Panc1 (cell line): ENCODE data around the gene VAT1L. TPM values are rescaled to one million over a fixed set of nuclear protein-coding genes. Genes with fewer than 3 reads are reported as not detected.

Experiments used
- ATAC-seq: fragments of 200-7000 bp; cut with Tn5 transposase; 2 replicates; pipeline ENCODE4 v1.9.1; 2020; ENCODE audit warnings: mild to moderate bottlenecking, moderate library complexity
- BruUV-seq: library from RNA; stranded (reverse); fragments of 400-500 nt; replicated peaks from 2 replicates; lab custom pipeline; 2021; lab: Mats Ljungman, UMichigan
- CTCF ChIA-PET: fragments of 300-600 bp; sonication (Branson Sonifier 250); formaldehyde crosslinking; loops from one replicate; lab custom pipeline; 2022; ENCODE audit warnings: antibody characterized with exemption; lab: Charles Lee
- POLR2A ChIA-PET: fragments of 300-600 bp; sonication (Branson Sonifier 250); formaldehyde crosslinking; loops from one replicate; lab custom pipeline; 2022; ENCODE audit warnings: antibody characterized with exemption; lab: Charles Lee
- DNase-seq: peaks from one replicate; pipeline ENCODE4 v3.0.0-alpha.2; 2010; ENCODE audit warnings: low read depth, low spot score
- H3K27ac ChIP-seq: 2 replicates; pipeline ENCODE4 v1.5.1; 2011; ENCODE audit warnings: mild to moderate bottlenecking, low read length, inconsistent platforms
- H3K27me3 ChIP-seq: fragments of 200-500 bp; sonication (Bioruptor generic); 2 replicates; pipeline ENCODE4 v1.6.0; 2014; ENCODE audit warnings: low read length, inconsistent platforms; ENCODE audit not compliant: control insufficient read depth, insufficient read depth
- H3K36me3 ChIP-seq: fragments of 200-500 bp; sonication (Bioruptor generic); 2 replicates; pipeline ENCODE4 v1.5.1; 2014; ENCODE audit warnings: inconsistent platforms, mild to moderate bottlenecking, low read length, moderate library complexity; ENCODE audit not compliant: control insufficient read depth, insufficient read depth
- H3K4me1 ChIP-seq: 2 replicates; pipeline ENCODE4 v1.5.1; 2011; ENCODE audit warnings: inconsistent platforms, mild to moderate bottlenecking, low read length, moderate library complexity; ENCODE audit not compliant: control insufficient read depth, insufficient read depth
- H3K4me3 ChIP-seq, 2 experiments: 2 replicates each; pipeline ENCODE4 v1.5.1; 2011 to 2012; ENCODE audit warnings: low read depth in 2 of 2, low read length in 2 of 2, mild to moderate bottlenecking in 2 of 2, inconsistent platforms in 1 of 2, moderate library complexity in 1 of 2
- H3K9me3 ChIP-seq: fragments of 200-500 bp; sonication (Bioruptor generic); 2 replicates; pipeline ENCODE4 v1.5.1; 2014; ENCODE audit warnings: low read depth, mild to moderate bottlenecking, inconsistent platforms, low read length, moderate library complexity; ENCODE audit not compliant: control insufficient read depth, insufficient read depth
- POLR2AphosphoS5 ChIP-seq: IDR thresholded peaks from 2 replicates; pipeline ENCODE4 v1.6.1; 2012; ENCODE audit warnings: mild to moderate bottlenecking, low read depth, low read length, moderate library complexity
- SIN3A ChIP-seq: IDR thresholded peaks from 2 replicates; pipeline ENCODE4 v1.6.1; 2012; ENCODE audit warnings: low read depth, mild to moderate bottlenecking, low read length, moderate library complexity, borderline replicate concordance; ENCODE audit not compliant: insufficient read depth
- TCF7L2 ChIP-seq: IDR thresholded peaks from 2 replicates; pipeline ENCODE4 v1.6.1; 2011; ENCODE audit warnings: mild to moderate bottlenecking, low read depth, low read length, inconsistent platforms
- in situ Hi-C: cut with HindIII; loops from 2 replicates; pipeline ENCODE4 v1.10.0; 2016; ENCODE audit warnings: low sequenced_read_pairs, low pct_unique_long_range_greater_than_20kb
- intact Hi-C: fragments of 100-400 bp; cut with micrococcal nuclease; formaldehyde crosslinking; loops from one replicate; pipeline ENCODE4 v1.10.0; 2022; ENCODE audit not compliant: unreplicated experiment
- total RNA-seq: library from RNA; stranded (reverse); gene quantifications from one replicate; pipeline ENCODE4 v1.2.1, GENCODE V29; 2021; ENCODE audit not compliant: unreplicated experiment
- TF ChIP-seq, protein P1 (sequence below): fragments of 450-650 bp; IDR thresholded peaks from 2 replicates; pipeline ENCODE4 v1.5.1; 2017; ENCODE audit warnings: mild to moderate bottlenecking
- TF ChIP-seq, protein P2 (sequence below), 2 experiments: IDR thresholded peaks; 2 replicates each; pipeline ENCODE4 v1.6.1; 2011 to 2012; ENCODE audit warnings: low read depth in 2 of 2, control low read depth in 1 of 2, low read length in 1 of 2, mild to moderate bottlenecking in 1 of 2, moderate library complexity in 1 of 2; ENCODE audit not compliant: insufficient read depth in 1 of 2

VAT1L gene
- total RNA-seq, 1 experiment from 2014 or later = not detected

DNA sequence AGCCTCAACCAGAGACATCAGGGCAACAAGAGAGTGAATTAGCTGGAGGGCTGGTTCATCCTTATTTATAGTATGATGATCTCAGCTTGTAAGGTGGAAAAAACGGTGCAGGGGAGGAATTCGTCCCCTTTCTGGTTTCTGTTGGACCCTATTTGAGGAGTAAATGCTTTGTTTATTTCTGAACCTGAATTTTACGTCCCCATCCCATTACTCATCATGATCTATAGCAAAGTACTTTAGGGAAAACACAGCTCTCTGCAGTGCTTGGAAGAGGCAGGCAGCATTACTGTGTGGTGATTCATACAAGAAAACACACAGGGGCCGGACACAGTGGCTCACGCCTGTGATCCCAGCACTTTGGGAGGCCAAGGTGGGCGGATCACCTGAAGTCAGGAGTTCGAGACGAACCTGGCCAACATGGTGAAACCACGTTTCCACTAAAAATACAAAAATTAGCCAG is 8.0 kb upstream of the VAT1L start:
- no peaks in the 10 kb centered on the region for H3K27me3 ChIP-seq
- DNase-seq (peak; percentile 33), ATAC-seq (peak; percentile 91)
- no peak overlapping the region for H3K27ac ChIP-seq
- no peaks in the 10 kb centered on the region for H3K4me1 ChIP-seq
- H3K36me3 ChIP-seq = no peaks in the 10 kb centered on the region
- H3K4me3 ChIP-seq = no peak overlapping the region
- intact Hi-C loops = no loop called here
- TF ChIP-seq, protein P1, sequence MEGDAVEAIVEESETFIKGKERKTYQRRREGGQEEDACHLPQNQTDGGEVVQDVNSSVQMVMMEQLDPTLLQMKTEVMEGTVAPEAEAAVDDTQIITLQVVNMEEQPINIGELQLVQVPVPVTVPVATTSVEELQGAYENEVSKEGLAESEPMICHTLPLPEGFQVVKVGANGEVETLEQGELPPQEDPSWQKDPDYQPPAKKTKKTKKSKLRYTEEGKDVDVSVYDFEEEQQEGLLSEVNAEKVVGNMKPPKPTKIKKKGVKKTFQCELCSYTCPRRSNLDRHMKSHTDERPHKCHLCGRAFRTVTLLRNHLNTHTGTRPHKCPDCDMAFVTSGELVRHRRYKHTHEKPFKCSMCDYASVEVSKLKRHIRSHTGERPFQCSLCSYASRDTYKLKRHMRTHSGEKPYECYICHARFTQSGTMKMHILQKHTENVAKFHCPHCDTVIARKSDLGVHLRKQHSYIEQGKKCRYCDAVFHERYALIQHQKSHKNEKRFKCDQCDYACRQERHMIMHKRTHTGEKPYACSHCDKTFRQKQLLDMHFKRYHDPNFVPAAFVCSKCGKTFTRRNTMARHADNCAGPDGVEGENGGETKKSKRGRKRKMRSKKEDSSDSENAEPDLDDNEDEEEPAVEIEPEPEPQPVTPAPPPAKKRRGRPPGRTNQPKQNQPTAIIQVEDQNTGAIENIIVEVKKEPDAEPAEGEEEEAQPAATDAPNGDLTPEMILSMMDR = no peak
- TF ChIP-seq POLR2AphosphoS5 = no peak
- TF ChIP-seq, protein P2, sequence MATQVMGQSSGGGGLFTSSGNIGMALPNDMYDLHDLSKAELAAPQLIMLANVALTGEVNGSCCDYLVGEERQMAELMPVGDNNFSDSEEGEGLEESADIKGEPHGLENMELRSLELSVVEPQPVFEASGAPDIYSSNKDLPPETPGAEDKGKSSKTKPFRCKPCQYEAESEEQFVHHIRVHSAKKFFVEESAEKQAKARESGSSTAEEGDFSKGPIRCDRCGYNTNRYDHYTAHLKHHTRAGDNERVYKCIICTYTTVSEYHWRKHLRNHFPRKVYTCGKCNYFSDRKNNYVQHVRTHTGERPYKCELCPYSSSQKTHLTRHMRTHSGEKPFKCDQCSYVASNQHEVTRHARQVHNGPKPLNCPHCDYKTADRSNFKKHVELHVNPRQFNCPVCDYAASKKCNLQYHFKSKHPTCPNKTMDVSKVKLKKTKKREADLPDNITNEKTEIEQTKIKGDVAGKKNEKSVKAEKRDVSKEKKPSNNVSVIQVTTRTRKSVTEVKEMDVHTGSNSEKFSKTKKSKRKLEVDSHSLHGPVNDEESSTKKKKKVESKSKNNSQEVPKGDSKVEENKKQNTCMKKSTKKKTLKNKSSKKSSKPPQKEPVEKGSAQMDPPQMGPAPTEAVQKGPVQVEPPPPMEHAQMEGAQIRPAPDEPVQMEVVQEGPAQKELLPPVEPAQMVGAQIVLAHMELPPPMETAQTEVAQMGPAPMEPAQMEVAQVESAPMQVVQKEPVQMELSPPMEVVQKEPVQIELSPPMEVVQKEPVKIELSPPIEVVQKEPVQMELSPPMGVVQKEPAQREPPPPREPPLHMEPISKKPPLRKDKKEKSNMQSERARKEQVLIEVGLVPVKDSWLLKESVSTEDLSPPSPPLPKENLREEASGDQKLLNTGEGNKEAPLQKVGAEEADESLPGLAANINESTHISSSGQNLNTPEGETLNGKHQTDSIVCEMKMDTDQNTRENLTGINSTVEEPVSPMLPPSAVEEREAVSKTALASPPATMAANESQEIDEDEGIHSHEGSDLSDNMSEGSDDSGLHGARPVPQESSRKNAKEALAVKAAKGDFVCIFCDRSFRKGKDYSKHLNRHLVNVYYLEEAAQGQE (IDR thresholded peaks at IDR 0.05; ENCODE audit: insufficient read depth in 1 of 2, low read depth in 2 of 2, low read length in 1 of 2) = no peak
- ChIA-PET CTCF (no interaction called here), POLR2A (no interaction called here)
- in situ Hi-C loops = no loop called here
- no TSS peak for BruUV-seq
- H3K9me3 ChIP-seq = no peaks in the 10 kb centered on the region

DNA sequence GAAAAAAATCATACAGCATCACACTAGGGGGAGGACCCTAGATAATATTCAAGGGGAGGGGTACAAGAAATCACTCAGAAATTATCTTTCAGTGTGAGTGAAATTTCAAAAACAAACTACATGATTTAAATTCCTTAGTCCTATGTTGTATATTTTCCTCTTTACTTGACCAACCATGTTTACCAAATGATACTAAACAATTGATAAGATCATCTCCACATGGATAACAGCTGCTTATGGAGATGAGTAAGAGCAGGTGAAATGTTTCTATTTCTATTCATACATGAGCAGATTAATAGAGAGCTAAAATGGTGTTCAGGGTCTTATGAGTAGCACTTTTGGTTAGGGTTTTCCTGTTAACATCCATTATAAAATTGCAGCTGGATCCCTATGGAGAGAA is 7.3 kb upstream of the VAT1L start:
- no peaks in the 10 kb centered on the region for H3K4me1 ChIP-seq
- TF ChIP-seq, protein P1 = no peak
- no peak for TF ChIP-seq POLR2AphosphoS5
- TF ChIP-seq, protein P2 (IDR thresholded peaks at IDR 0.05; ENCODE audit: insufficient read depth in 1 of 2, low read depth in 2 of 2, low read length in 1 of 2) = no peak
- TF ChIP-seq TCF7L2 = no peak
- TF ChIP-seq SIN3A = no peak
- no peak for ATAC-seq
- POLR2A ChIA-PET = no interaction called here
- no peaks in the 10 kb centered on the region; the same call in 1 of the 2 replicates for H3K27me3 ChIP-seq
- no peak overlapping the region for H3K4me3 ChIP-seq
- in situ Hi-C loops = no loop called here
- CTCF ChIA-PET = no interaction called here
- no peaks in the 10 kb centered on the region for H3K36me3 ChIP-seq
- DNase-seq = no peak
- H3K9me3 ChIP-seq = no peaks in the 10 kb centered on the region
- BruUV-seq = no TSS peak
- H3K27ac ChIP-seq = no peak overlapping the region
- intact Hi-C loops = no loop called here
